Measurements from ENCODE around the gene LAMA3. TPM values are rescaled to one million over a fixed set of nuclear protein-coding genes. Genes with fewer than 3 reads are reported as not detected.

LAMA3 gene
- total RNA-seq, 1 experiment from 2014 or later: 34.6 TPM

GRCh38 chr18:23812546-23813440, 123.5 kb downstream of the LAMA3 start:
- Histone ChIP-seq H3K36me3 (ENCODE audit: control insufficient read depth, insufficient read depth, low read length) (no peaks in the 10 kb centered on the region), H3K9me3 (no peaks in the 10 kb centered on the region), H3K4me1 (no peaks in the 10 kb centered on the region), H3K27me3 (replicated peaks; ENCODE audit: control insufficient read depth, insufficient read depth, low read length) (no peaks in the 10 kb centered on the region), H3K4me3 (ENCODE audit: low read depth, low read length) (no peak overlapping the region)
- ChIA-PET POLR2A (no interaction called here), CTCF (no interaction called here)
- Mint-ChIP-seq H3K4me1 (ENCODE audit: low read depth, unreplicated experiment) (no peaks in the 10 kb centered on the region), H3K9me3 (ENCODE audit: unreplicated experiment) (no peaks in the 10 kb centered on the region), H3K36me3 (ENCODE audit: insufficient read depth, unreplicated experiment) (peaks cover 14% of the 10 kb centered on the region), H3K27me3 (ENCODE audit: insufficient read depth, unreplicated experiment) (no peaks in the 10 kb centered on the region), H3K4me3 (ENCODE audit: unreplicated experiment) (no peak overlapping the region), H3K27ac (ENCODE audit: unreplicated experiment) (no peak overlapping the region)
- intact Hi-C loops (cut with micrococcal nuclease; ENCODE audit: unreplicated experiment): no loop called here
- no TSS peak for BruUV-seq (replicated peaks)
- no peak for TF ChIP-seq CTCF (IDR thresholded peaks at IDR 0.05; ENCODE audit: insufficient read depth in 1 of 2, low read depth in 1 of 2, low read length in 1 of 2, severe bottlenecking in 1 of 2, unreplicated experiment in 1 of 2)
- DNase-seq: no peak

- H3K9me3 ChIP-seq: no peaks in the 10 kb centered on the region
- ChIA-PET POLR2A (no interaction called here), CTCF (no interaction called here)
- H3K36me3 Mint-ChIP-seq (ENCODE audit: insufficient read depth, unreplicated experiment): peaks cover 14% of the 10 kb centered on the region
- H3K27me3 ChIP-seq (replicated peaks; ENCODE audit: control insufficient read depth, insufficient read depth, low read length): no peaks in the 10 kb centered on the region
- no peaks in the 10 kb centered on the region for H3K27me3 Mint-ChIP-seq (ENCODE audit: insufficient read depth, unreplicated experiment)
- no peaks in the 10 kb centered on the region for H3K4me1 ChIP-seq
- DNase-seq: no peak
- no peaks in the 10 kb centered on the region for H3K36me3 ChIP-seq (ENCODE audit: control insufficient read depth, insufficient read depth, low read length)
- H3K4me3 ChIP-seq (ENCODE audit: low read depth, low read length): no peak overlapping the region
- no peak overlapping the region for H3K27ac Mint-ChIP-seq (ENCODE audit: unreplicated experiment)
- H3K4me1 Mint-ChIP-seq (ENCODE audit: low read depth, unreplicated experiment): no peaks in the 10 kb centered on the region
- no peak overlapping the region for H3K4me3 Mint-ChIP-seq (ENCODE audit: unreplicated experiment)
- BruUV-seq (replicated peaks): no TSS peak
- intact Hi-C loops (cut with micrococcal nuclease; ENCODE audit: unreplicated experiment): no loop called here
- TF ChIP-seq CTCF (IDR thresholded peaks at IDR 0.05; ENCODE audit: insufficient read depth in 1 of 2, low read depth in 1 of 2, low read length in 1 of 2, severe bottlenecking in 1 of 2, unreplicated experiment in 1 of 2): no peak
- no peaks in the 10 kb centered on the region for H3K9me3 Mint-ChIP-seq (ENCODE audit: unreplicated experiment)
Observed at GRCh38 chr18:23814991-23815614, 125.8 kb downstream of the LAMA3 start.

GRCh38 chr18:23816021-23816420, 126.8 kb downstream of the LAMA3 start:
- POLR2A ChIA-PET: no interaction called here

More at GRCh38 chr18:23816021-23816420, 126.8 kb downstream of the LAMA3 start:
- CTCF ChIA-PET: no interaction called here
- H3K4me3 Mint-ChIP-seq (ENCODE audit: unreplicated experiment): no peak overlapping the region
- no peaks in the 10 kb centered on the region for H3K9me3 ChIP-seq
- no peaks in the 10 kb centered on the region for H3K27me3 ChIP-seq (replicated peaks; ENCODE audit: control insufficient read depth, insufficient read depth, low read length)
- BruUV-seq (replicated peaks): no TSS peak
- no peak for DNase-seq
- H3K36me3 Mint-ChIP-seq (ENCODE audit: insufficient read depth, unreplicated experiment): peaks cover 14% of the 10 kb centered on the region
- H3K36me3 ChIP-seq (ENCODE audit: control insufficient read depth, insufficient read depth, low read length): no peaks in the 10 kb centered on the region
- intact Hi-C loops (cut with micrococcal nuclease; ENCODE audit: unreplicated experiment): no loop called here
- H3K4me3 ChIP-seq (ENCODE audit: low read depth, low read length): no peak overlapping the region
- no peak for TF ChIP-seq CTCF (IDR thresholded peaks at IDR 0.05; ENCODE audit: insufficient read depth in 1 of 2, low read depth in 1 of 2, low read length in 1 of 2, severe bottlenecking in 1 of 2, unreplicated experiment in 1 of 2)
- no peaks in the 10 kb centered on the region for H3K4me1 Mint-ChIP-seq (ENCODE audit: low read depth, unreplicated experiment)
- no peaks in the 10 kb centered on the region for H3K27me3 Mint-ChIP-seq (ENCODE audit: insufficient read depth, unreplicated experiment)
- no peaks in the 10 kb centered on the region for H3K4me1 ChIP-seq
- H3K9me3 Mint-ChIP-seq (ENCODE audit: unreplicated experiment): no peaks in the 10 kb centered on the region
- H3K27ac Mint-ChIP-seq (ENCODE audit: unreplicated experiment): no peak overlapping the region
